ENCODE measurements around the gene UST.

GRCh38 chr6:148857798-148858390 lies 111.1 kb downstream of the UST start:
- TF ChIP-seq, protein P1, sequence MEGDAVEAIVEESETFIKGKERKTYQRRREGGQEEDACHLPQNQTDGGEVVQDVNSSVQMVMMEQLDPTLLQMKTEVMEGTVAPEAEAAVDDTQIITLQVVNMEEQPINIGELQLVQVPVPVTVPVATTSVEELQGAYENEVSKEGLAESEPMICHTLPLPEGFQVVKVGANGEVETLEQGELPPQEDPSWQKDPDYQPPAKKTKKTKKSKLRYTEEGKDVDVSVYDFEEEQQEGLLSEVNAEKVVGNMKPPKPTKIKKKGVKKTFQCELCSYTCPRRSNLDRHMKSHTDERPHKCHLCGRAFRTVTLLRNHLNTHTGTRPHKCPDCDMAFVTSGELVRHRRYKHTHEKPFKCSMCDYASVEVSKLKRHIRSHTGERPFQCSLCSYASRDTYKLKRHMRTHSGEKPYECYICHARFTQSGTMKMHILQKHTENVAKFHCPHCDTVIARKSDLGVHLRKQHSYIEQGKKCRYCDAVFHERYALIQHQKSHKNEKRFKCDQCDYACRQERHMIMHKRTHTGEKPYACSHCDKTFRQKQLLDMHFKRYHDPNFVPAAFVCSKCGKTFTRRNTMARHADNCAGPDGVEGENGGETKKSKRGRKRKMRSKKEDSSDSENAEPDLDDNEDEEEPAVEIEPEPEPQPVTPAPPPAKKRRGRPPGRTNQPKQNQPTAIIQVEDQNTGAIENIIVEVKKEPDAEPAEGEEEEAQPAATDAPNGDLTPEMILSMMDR (IDR thresholded peaks at IDR 0.05), result no peak
- no peak for TF ChIP-seq POLR2A (IDR thresholded peaks at IDR 0.05)

Data from right lobe of liver (tissue), 4 donors.